GM18868 (cell line): ENCODE measurements around the gene BBS1.
"Not testable (repeated sequence)": the region's sequence is repeated elsewhere in the genome, so short reads cannot be mapped to it uniquely, and the experiment has no call there.

Source experiments
- ATAC-seq: cut with Tn5 transposase; IDR thresholded peaks from one replicate; pipeline ENCODE4 v1.9.1; 2021; ENCODE audit warnings: mild to moderate bottlenecking, moderate library complexity; ENCODE audit not compliant: unreplicated experiment

BBS1 gene

DNA sequence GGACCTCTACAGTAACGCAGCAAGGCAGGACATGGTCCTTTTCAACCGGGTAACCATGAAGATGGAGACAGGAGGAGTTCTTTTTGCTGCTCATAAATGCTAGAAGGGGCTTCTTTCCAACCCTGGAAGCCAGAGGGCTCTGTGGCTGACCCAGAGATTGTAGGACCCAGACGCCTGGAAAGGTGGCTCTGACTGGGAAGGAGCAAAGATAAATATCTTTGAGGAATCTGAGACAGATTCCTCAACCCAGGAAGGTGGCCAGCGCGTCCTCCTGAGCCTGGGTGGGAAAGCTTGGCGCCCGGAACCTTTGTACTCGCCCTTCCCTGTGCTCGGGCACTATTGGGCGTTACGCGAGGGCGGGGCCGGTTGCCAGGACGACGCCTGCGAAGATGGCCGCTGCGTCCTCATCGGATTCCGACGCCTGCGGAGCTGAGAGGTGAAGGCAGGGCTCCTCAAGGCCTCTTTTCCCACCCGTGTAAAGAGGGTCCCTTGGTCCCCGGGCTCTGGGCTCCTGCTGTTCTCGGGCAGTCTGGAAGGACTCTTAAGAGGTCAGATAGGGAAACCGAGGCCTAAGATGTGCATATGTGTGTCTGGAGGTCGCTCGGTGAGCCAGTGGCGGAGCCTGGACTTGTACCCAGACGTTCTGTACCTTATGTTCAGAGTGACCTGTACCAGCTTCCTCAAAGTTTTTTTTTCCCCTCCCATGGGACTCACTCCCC lies at the start of gene BBS1:
BBS1 (plus strand) TSS at position 365 of the 719 bp plus-strand sequence; CDS start at position 390, 25 bp downstream.
- ATAC-seq = peak; percentile 72

DNA sequence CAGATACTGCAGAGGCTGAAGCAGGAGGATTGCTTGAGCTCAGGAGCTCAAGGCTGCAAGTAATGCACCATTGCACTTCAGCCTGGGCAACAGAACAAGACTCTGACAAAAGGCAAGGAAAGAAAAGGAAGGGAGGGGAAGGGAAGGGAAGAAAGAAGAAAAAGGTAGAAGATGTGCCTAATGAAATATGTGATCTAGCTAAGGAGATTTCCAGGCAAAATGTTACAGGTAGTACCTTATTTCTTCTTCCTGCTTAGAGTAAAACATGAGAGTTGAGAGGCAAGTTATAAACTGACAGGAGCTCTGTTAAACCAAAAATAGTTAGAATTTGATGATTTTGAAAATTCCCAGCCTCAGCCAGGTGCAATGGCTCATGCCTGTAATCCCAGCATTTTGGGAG lies 48.4 kb upstream of the BBS1 start:
- ATAC-seq = no peak

DNA sequence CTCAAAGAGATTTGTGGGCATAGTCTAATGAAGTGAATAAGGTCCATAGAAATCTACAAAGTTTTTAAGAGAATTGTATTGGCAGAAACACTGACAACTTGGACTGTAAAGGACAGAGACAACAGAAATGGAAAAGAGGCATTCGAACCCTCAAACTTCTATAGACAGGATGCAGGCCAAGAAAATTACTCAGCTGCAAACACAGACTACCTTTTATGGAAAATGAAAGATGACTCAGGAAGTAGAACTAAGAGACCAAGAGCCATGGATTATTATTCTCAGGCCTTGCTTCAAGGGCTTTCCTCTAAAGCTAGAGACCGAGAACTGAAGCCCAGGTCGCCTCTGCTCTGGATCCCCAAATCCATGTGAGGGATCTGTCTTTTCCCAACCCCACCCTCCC lies 47.5 kb upstream of the BBS1 start:
- ATAC-seq = no peak

DNA sequence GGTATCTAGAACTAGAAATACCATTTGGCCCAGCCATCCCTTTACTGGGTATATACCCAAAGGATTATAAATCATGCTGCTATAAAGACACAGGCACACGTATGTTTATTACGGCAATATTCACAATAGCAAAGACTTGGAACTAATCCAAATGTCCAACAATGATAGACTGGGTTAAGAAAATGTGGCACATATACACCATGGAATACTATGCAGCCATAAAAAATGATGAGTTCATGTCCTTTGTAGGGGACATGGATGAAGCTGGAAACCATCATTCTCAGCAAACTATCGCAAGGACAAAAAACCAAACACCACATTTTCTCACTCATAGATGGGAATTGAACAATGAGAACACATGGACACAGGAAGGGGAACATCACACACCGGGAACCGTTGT lies 46.3 kb upstream of the BBS1 start:
- ATAC-seq = not testable (repeated sequence)

DNA sequence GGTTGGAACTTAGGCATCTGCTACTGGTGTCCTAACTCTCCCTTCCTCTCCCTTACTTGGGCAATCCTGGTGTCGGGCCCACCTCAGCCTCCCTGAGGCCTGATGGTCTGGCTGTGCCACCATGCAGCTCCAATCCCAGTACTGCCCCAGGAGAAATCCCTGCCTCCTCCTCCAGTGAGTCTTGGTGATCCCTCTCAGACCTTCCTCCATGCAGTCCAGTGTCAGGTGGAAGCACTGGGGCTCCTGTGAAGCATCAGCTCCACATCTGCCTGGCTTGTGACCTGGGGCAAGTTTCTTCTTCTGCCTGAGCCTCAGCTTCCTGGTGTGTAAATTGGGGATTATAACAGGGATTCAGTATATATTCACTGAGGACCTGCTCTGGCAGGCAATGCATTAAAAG lies 45.5 kb upstream of the BBS1 start:
- no peak for ATAC-seq

DNA sequence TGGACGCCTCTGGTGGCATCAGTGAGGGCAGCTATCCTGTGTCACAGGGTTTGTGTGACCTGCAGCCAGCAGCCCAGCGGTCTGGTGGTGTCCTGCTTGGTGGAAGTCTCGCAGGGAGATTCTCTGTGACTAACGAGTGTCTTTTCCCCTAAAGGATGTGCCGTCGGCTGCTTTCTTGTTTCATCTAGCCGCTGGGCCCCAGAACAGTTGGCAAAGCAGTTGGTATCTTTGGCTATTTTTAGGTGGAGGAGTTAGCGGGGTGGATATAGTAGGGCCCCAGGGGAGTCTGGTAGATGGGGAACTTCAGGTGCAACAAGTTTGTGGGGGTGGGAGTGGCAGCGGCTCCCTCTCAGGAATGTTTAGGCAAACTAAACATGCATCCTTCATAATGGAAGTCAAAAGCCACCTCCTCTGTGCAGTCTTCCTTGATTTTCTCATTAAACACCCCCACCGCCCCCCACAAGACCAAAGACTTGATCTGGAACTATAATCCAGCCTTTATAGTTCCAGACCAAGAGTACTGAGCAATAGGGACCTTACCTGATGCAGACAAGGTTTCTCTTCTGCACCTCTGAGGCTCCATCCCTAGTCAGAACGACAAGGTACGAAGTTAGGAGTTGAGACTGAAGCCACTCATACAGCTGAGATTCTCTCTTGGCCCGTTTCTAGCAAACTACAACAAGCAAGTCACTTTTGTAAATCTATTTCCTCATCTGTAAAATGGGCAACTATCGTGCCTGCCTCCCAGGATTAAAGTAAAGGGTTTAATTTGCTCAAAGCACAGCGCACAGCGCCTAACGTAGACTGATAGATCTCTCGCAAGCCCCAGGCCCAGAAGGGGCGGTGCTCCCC lies 44.8 kb upstream of the BBS1 start:
- ATAC-seq = no peak

DNA sequence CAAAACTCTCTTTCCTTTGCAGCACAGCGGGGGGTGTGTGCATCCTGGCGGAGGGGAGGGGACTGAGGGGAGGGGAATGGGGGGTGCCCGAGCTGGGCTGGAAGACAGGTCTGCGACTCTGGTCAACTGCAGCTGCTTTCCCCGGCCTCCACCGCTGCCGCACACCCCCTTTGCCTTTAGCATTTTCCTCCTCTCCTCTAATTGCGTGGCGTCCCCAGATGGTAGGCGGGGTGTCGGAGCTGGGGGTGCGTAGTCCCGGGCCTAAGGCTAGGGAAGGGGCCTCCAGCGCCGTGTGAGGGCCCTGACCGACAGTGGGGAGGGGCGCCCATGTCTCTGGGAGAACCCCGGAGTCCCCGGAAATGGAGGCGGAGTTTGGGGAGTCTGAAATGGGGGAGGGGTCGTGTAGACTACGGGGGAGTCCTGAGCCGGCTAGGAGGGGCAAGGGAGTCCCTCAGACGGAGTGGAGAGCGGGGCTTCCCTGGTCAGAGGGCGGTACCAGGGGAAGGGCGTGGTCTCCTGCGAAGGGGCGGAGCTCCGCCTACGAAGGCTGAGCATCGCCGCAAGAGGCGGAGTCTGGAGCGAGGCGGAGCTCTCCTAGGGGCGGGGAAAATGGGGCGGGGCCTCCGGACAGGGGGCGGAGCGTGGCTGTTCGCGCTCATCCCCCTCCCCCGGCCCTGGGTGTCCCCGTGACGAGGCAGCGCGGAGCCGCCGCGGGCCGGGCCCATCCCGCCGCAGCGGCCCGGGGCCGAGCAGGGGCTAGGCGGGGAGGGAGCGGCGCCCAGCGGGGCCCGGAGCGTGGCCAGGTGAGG lies 44.0 kb upstream of the BBS1 start, which contains the start of gene PELI3:
PELI3 (plus strand) TSS at position 681 of the 809 bp plus-strand sequence. CDS start 1,224 bp downstream, outside the sequence.
- peak; percentile 76 for ATAC-seq

DNA sequence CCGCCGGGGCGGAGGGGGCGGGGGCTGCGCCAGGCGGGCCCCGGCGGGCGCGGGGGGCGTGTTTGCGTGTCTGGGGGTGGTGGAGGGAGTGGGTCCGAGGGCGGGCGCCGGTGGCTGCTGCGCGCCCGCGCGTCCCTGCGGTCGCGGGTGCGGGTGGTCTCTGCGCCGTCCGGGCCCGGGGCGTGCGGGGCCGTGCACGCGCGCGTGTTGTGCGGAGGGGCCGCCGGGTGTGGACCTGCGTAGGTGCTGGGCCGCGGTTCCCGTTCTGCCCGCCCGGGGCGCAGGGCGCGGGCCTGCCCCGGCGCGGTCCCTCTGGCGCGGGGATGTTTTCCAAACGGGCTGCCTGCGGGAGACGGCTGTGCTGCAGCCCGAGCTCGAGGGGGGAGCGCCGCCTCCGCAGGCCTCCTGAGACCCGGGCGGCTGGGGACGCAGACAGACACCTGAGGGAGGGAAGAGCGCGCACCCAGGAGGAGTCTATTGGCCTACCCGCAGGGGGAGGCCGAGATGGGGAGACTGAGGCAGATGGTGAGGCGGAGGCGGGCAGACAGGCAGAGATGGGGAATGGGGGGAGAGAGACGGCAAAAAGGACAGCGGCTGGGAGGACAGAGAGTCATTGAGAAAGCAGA lies 43.3 kb upstream of the BBS1 start:
- ATAC-seq = peak; percentile 33

DNA sequence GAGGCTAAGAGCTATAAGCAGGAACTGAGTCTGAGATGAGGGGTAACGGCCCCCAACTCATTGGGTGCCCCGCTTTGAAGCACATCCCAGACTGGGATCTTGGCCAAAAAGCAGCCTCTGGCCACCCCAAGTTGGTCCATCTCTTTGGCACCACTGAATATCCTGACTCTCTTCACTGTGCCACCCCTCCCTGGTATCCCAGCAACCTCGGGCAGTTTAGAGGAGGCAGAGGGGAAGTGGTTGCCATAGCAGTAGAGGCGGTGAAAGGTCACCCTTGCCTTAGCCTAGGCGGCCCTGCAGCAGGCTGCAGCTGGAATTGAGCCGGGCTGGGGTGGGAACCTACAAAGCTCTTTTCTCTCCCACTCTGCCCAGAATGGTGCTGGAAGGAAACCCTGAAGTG lies 42.7 kb upstream of the BBS1 start:
- no peak for ATAC-seq

DNA sequence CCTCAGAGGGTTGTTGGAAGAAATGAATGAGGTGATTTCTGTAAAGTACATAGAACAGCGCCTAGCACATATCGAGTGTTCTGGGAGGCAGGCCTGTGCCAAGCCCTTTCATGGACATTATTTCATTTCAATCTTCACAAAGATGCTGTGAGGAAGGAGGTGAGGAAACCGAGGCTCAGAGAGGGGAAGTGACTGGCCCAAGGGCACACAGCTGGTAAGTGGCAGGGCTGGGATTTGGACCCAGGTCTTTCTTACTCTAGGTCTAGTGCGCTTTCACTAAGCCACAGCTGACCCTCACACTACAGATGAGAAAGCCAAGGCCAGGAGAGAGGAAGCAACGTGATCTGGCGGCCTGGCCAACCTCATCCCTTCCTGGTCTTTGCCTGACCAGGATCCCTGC lies 41.7 kb upstream of the BBS1 start:
- ATAC-seq = no peak

DNA sequence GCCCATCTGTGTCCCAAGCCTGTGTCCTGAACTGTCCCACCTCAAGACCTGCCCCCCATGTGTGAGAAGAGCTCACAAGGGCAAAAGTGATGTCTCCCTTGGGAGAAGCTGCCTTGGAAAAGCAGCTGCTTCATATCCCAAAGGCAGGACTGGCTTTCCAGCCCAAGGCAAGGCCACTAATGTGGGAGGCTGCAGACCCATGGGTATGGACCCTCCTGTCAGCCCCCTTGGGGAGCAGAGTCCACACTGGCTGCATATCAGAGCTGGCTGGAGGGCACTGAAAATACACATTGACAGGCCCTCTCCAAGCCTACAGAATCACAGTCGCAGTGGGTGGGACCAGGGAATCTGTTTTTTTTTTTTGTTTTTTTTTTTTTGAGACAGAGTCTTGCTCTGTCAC lies 41.0 kb upstream of the BBS1 start:
- ATAC-seq = no peak

DNA sequence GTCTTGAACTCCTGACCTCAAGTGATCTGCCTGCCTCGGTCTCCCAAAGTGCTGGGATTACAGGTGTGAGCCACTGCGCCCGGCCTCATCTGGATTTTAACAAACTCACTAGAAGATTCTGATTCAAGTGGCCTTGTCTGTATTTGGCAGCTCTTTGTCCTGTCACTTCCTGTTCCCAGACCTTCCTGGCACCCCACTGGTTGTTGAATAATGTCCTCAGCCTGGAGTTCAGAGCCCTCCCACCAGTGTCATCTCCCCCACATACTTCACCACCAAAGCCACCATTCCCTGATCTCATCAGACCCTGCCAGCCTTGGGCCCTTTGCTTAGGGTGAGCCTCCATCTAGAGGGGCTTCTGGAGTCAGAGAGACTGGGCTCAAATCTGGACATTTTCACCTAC lies 40.4 kb upstream of the BBS1 start:
- ATAC-seq = no peak

DNA sequence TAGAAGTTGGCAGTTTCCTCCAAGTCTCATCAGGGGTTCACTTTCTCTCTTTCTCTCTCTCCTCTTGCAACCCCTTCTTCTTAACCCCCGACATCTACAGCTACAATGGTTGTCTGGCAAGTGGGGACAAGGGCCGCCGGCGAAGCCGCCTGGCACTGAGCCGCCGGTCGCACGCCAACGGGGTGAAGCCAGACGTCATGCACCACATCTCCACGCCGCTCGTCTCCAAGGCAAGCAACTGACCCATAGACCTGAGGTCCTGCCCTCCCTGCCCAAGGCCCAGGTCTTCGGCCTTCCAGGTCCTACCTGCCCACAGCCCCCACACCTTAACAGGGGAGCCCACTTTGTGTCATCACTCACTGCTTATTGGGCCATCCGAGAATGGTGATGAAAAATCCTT lies 39.3 kb upstream of the BBS1 start:
- no peak for ATAC-seq

DNA sequence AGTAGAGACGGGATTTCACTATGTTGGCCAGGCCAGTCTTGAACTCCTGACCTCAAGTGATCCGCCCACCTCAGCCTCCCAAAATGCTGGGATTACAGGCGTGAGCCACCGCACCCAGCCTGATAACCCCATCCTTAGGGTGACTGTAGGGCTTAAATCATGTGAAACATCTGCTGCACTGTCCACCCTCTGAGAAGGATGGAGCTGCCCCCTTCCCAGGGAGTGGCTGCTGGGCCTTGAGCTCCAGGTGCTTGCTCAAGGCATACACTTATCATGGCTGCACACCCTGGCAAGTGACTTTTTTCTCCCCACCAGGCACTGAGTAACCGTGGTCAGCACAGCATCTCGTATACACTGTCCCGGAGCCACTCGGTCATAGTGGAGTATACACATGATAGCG lies 38.4 kb upstream of the BBS1 start:
- ATAC-seq = no peak

DNA sequence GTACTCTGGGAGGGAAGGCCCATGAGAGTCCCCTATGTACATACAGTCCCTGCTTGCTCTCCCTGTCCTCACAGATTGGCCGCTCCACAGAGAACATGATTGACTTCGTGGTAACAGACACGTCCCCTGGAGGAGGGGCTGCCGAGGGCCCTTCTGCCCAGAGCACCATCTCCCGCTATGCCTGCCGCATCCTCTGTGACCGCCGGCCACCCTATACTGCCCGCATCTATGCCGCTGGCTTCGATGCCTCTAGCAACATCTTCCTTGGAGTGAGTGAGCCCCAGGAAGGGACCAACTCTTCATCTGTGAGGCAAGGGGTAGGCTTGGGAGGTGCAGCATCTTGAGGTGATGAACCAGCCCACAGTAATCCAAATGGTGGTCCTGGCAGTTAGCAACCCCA lies 37.3 kb upstream of the BBS1 start:
- ATAC-seq = no peak

DNA sequence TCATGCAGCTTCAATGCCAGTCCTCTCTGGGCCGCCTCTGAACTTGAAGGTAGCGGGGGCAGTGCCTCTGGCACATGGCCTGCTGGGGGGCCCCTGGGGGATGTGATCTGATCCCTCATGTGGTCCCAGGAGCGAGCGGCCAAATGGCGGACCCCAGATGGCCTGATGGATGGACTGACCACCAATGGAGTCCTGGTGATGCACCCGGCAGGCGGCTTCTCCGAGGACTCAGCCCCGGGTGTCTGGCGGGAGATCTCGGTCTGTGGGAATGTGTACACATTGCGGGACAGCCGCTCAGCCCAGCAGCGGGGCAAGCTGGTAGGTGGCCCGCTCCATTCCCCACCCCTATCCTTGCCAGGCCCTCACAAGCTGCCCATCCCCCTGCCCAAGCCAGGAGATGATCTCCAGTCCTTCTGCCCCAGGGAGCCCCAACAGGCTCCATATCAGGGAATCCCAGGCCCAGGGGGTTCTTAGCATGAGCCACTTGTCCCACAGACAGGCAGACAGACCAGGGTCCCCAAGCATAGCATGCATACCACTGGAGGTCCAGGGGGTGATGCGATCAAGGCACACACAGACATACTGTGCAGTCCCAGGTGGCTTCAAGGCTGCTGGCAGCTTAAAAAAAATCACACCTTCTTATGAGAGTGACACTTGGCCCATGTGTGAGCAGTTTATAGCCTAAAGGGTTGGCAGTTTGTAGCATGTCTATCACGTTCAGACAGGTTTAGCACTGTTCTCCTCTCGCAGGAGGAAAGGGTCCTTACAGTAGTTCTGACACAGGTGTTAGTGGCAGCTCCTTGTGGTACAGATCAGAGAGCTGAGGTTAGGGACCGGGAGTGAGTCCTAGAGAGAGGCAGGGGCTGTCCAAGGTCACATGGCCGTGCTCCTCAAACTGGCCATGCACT lies 36.6 kb upstream of the BBS1 start:
- ATAC-seq = no peak

DNA sequence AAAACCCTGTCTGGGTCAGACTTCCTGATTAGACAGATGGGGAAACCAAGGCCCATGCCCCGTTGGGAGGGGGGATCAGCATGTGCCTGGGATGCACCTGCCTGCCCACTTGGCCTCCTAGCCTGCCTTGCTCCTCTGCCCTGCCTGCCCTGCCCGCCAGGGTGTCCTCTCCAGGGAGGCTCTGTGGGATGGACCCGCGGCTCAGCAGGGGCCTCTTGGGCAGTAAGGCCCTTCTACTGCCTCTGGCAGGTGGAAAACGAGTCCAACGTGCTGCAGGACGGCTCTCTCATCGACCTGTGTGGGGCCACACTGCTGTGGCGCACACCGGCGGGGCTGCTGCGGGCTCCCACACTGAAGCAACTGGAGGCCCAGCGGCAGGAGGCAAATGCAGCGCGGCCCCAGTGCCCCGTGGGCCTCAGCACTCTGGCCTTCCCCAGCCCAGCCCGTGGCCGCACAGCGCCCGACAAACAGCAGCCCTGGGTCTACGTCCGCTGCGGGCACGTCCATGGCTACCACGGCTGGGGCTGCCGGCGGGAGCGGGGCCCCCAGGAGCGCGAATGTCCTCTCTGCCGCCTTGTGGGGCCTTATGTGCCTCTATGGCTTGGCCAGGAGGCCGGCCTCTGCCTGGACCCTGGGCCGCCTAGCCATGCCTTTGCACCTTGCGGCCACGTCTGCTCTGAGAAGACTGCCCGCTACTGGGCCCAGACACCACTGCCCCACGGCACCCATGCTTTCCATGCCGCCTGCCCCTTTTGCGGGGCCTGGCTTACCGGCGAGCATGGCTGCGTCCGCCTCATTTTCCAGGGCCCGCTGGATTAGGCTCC lies 34.9 kb upstream of the BBS1 start:
- no peak for ATAC-seq

DNA sequence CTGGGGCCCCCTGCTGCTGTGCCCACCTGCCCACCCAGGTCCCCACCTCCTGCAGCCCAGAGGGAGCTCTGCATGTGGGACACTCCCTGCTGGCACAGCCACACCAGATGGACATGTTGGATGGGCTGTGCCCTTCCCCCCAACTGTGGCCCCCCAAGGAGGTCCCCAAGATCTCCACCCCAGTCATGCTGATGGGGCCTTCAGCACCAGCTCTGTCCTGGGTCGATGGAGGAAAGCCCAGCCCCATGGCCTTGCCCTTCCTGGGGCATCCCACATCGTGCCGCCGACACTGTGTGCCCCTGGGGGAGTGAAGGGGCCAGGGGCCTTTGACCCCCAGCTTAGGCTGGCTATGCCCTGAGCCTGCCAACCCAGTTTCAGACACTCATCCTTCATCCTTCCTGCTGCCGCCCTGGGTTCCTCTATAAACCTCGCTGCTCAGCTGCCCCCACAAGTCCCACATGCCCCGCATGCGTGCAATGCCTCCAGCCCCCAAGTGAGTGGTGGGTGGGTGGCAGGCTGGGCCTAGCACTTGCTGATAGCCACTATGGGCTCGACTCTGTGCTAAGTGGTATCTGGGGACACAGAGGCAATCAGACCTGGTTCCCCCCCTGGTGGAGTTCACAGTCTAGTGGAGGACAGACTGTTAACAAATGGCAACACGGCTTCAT lies 34.1 kb upstream of the BBS1 start:
- no peak for ATAC-seq
